HUES64 (cell line): ENCODE measurements around the gene SNX25.
"Not testable (repeated sequence)": the region's sequence is repeated elsewhere in the genome, so short reads cannot be mapped to it uniquely, and the experiment has no call there.

Experiments
- H3K27ac ChIP-seq: 2 replicates; pipeline ENCODE4 v1.7.0; 2013; ENCODE audit warnings: low read depth, low read length, inconsistent platforms
- H3K27me3 ChIP-seq: 2 replicates; pipeline ENCODE4 v1.6.1; 2013; ENCODE audit warnings: mild to moderate bottlenecking, low read length; ENCODE audit not compliant: insufficient read depth
- H3K36me3 ChIP-seq: 2 replicates; pipeline ENCODE4 v1.6.1; 2013; ENCODE audit warnings: mild to moderate bottlenecking, low read length; ENCODE audit not compliant: insufficient read depth
- H3K4me1 ChIP-seq: 2 replicates; pipeline ENCODE4 v1.6.1; 2013; ENCODE audit warnings: mild to moderate bottlenecking, low read length, moderate library complexity; ENCODE audit not compliant: insufficient read depth
- H3K4me3 ChIP-seq: 2 replicates; pipeline ENCODE4 v1.5.1; 2013; ENCODE audit warnings: mild to moderate bottlenecking, low read length, moderate library complexity
- H3K9ac ChIP-seq: 2 replicates; pipeline ENCODE4 v1.6.1; 2013; ENCODE audit warnings: mild to moderate bottlenecking, low read depth, low read length
- H3K9me3 ChIP-seq: 2 replicates; pipeline ENCODE4 v1.6.1; 2013; ENCODE audit warnings: low read depth, low read length; ENCODE audit not compliant: insufficient read depth
- WGBS: fragments of 150-250, 120-280 bp; methylation state at CpG from one replicate; pipeline ENCODE4 v1.1.7; 2013; ENCODE audit warnings: missing lambda C conversion rate; 5-methylcytosine and 5-hydroxymethylcytosine counted together

The SNX25 gene

DNA sequence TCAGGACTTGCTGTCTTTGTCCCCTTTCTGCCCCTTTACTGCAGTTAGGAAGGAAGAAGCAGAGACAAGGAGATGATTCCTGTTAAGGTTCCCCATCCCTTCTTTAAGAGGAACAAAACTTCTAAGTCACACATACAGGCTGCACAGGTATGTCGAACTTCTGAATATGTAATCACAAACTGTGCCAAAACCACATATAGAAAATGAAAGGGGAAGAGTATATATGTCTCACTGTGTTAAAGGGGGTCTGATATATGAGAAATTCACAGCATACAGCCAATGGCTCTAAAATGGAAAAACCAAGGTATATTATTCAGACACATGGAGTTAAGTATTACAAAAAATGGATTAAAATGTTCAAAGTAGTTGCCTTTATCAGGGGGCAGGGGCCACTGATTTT, 17.3 kb upstream of the SNX25 start:
- Histone ChIP-seq H3K27me3 (no peaks in the 10 kb centered on the region), H3K9ac (no peak overlapping the region), H3K4me3 (no peak overlapping the region), H3K9me3 (no peaks in the 10 kb centered on the region), H3K4me1 (no peaks in the 10 kb centered on the region), H3K27ac (no peak overlapping the region), H3K36me3 (peaks cover 31% of the 10 kb centered on the region)
- WGBS = no CpG with 5 or more reads among the region's 1 CpG

DNA sequence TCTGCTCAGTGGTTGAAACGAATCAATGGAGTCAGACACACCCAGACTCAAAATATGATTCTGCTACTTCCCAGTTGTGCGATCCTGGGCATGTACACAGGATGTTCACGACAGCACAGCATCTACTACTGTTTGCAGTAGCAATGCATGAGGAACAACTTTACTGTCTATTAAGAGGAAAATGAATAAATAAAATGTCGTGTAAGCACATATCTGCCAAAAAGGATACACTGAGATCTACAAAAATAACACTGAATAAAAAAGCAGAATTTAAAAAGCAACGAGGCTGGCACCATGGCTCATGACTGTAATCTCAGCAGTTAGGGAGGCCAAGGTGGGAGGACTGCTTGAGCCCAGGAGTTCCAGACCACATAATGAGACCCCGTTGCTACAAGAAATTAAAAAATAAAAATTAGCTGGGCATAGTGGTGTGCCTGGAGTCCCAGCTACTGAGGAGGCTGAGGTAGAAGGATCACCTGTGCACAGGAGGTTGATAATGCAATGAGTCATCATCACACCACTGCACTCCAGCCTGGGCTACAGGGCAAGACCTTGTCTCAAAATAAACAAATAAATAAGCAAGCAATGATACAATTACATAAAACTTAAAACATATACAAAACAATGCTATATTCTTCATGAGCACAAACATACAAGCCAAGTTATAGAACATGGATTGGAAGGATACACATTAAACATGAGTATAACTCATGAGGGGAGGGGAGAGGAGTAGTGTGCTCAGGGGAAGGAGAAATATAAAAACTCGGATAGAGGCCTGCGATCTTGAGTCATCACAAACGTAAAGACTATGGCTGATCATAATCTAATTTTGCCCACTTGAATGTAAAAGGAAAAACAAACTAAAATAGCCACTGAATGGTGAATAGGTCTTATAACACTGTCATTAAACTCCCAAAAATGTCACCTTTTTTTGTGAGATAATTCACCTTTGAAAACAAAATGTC, 14.2 kb upstream of the SNX25 start:
- Histone ChIP-seq H3K4me3 (no peak overlapping the region), H3K27me3 (no peaks in the 10 kb centered on the region), H3K9ac (no peak overlapping the region), H3K4me1 (no peaks in the 10 kb centered on the region), H3K9me3 (no peaks in the 10 kb centered on the region), H3K36me3 (peaks cover 11% of the 10 kb centered on the region), H3K27ac (no peak overlapping the region)
- 96% methylated on average over 8 of the region's 9 CpGs for WGBS

DNA sequence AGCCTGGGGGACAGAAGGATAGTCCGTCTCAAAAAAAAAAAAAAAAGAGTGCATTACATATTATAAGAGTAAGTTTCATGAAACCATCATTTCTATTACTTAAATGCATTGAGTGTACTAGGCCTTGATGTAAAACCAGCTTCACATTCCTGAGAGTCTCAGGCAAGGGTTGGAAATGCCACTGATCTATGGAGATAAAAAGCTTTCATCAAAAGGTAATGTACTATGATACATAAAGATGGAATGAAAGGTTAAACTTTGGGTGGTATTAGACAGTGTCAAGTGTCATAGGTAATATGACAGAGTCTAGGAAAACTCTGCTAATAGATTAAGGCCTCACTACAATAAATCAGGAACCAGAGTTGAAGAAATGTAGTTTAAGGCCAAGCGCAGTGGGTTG, 13.0 kb upstream of the SNX25 start:
- no peak overlapping the region for H3K27ac ChIP-seq
- H3K4me3 ChIP-seq = no peak overlapping the region
- peaks cover 2% of the 10 kb centered on the region for H3K4me1 ChIP-seq
- H3K9ac ChIP-seq = no peak overlapping the region
- WGBS = 95% methylated on average over 1 of the region's 2 CpGs
- H3K36me3 ChIP-seq = peaks cover 4% of the 10 kb centered on the region; the same call in 1 of the 2 replicates
- no peaks in the 10 kb centered on the region for H3K27me3 ChIP-seq
- no peaks in the 10 kb centered on the region for H3K9me3 ChIP-seq

DNA sequence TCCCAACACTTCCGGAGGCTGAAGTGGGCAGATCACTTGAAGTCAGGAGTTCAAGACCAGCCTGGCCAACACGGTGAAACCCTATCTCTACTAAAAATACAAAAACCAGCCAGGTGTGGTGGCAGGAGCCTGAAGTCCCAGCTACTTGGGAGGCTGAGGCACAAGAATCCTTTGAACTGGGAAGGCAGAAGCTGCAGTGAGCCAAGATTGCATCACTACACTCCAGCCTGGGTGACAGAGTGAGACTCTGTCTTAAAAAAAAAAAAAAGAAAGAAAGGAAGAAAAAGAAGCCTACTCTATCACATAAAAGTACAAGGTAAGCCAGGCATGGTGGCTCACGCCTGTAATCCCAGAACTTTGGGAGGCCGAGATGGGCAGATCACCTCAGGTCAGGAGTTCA, 11.2 kb upstream of the SNX25 start:
- not testable (repeated sequence) for H3K9ac ChIP-seq, H3K36me3 ChIP-seq, H3K27me3 ChIP-seq, H3K9me3 ChIP-seq, H3K27ac ChIP-seq, H3K4me3 ChIP-seq
- peaks cover 18% of the 10 kb centered on the region for H3K4me1 ChIP-seq
- 93% methylated on average over 4 of the region's 4 CpGs for WGBS

DNA sequence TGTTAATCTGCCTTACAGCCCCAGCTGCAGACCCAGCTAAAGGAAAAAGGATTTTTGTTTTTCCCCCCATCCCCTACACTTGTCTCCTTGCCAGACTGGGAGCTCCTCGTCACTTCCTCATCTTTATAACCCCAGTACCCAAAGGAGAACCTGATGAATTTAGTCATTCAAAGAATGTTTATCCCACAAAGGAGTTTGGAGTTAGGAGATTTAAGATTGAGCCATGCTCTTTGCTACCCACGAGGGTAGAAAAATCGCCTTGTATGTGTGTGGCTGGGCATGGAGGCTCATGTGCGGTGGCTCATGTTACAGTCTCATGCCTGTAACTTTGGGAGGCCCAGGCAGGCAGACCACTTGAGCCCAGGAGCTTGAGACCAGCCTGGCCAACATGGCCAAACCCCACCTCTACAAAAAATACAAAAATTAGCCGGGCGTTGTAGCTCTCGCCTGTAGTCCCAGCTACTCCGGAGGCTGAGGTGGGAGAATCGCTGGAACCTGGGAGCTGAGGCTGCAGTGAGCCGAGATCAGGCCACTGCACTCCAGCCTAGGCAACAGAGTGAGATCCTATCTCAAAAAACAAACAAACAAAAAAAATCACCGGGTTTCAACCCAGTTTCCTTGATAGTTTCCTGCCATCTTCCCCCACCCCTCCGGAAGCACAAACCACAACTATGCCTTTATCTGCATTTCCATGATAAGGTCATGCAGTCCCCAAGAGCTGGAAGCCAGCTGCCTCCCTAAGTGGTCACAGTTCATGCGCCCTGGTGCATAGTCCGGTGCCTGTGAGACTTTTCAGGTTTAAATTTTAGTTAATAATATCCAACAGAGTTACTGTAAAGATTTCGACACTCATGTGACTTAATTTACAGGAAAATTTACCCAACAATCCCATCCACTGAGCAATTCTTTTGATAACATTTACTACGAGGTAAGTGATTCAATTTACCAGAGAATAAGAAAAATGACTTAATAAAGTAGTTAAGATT, 7.1 kb upstream of the SNX25 start:
- H3K4me3 ChIP-seq = peak overlapping the region; percentile 74

DNA sequence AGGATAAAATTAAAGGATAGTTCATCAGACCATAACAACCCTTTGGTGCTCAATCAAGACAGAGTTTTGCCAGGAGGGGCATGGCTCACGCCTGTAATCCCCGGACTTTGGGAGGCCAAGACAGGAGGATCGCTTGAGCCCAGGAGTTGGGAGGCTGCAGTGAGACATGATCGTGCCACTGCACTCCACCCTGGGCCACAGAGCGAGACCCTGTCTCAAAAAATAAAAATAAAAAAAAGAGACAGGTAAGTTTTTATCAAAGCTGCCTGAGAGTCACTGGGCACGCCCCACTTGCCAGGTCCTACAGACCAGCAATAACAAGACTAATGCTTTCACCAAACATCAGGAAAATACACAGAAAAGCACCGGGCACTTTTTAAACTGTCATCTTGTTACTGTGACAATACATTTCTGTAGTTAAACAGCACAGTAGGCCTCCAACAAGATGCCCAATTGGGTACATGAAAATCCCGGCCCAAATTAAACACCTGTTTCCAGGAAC, 6.4 kb upstream of the SNX25 start:
- H3K36me3 ChIP-seq = peaks cover 4% of the 10 kb centered on the region; the same call in 1 of the 2 replicates
- peaks cover 24% of the 10 kb centered on the region for H3K4me1 ChIP-seq
- 77% methylated on average over 8 of the region's 8 CpGs for WGBS
- H3K9me3 ChIP-seq = no peaks in the 10 kb centered on the region
- H3K27me3 ChIP-seq = peaks cover 16% of the 10 kb centered on the region
- peak overlapping the region; percentile 74 for H3K4me3 ChIP-seq
- no peak overlapping the region for H3K27ac ChIP-seq
- peak overlapping the region; percentile 86 for H3K9ac ChIP-seq

More for the DNA sequence above, 7.1 kb upstream of the SNX25 start:
- H3K36me3 ChIP-seq = peaks cover 4% of the 10 kb centered on the region; the same call in 1 of the 2 replicates
- no peak overlapping the region; the same call in 1 of the 2 replicates for H3K9ac ChIP-seq
- peak overlapping the region; percentile 66; the same call in 1 of the 2 replicates for H3K27ac ChIP-seq
- peaks cover 9% of the 10 kb centered on the region; the same call in 1 of the 2 replicates for H3K27me3 ChIP-seq
- 69% methylated on average over 15 of the region's 16 CpGs for WGBS
- no peaks in the 10 kb centered on the region for H3K9me3 ChIP-seq
- peaks cover 24% of the 10 kb centered on the region for H3K4me1 ChIP-seq

DNA sequence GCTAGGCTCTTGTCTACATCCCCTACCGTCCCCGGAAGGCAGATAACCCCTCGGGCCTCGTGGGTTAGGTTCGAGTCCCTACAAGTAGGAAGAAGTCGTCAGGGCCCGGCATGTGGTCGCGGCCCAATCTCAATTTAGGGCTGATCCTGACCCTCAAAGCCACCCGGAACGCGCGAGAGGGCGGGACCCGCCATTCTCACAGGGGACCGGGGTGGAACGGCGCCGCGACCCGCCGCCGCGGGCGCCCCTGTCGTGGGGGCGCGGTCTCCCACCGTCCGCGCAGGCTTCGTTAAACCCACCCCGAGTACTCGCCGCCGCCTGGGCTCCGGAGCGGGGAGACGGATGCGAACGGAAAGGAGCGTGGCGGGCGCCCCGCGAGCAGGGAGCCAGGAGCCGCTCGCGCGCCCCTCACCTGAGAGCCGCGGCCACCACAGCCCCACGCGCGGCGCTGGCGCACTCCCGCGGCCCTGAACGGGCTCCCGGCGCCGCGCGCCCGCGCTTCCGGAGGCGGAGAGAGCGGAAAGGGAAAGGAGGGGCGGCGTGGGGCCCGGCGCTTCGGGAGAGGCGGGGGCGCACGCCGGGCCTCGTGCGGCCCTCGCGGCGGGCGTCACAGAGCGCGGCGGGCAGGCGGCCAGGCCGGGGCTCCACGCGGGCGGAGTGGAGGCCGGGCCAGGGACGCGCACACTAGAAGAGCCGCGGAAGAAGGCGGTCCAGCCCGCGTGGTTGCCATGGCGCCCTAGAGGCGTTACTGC, 5.7 kb upstream of the SNX25 start, which contains the start of gene CFAP97:
Gene CFAP97, minus strand, starts transcription at position 515 of the 752 bp plus-strand sequence. CDS start 12,804 bp downstream, outside the sequence.
- under 1% methylated on average over 103 of the region's 103 CpGs for WGBS
- H3K9ac ChIP-seq = peak within 1 kb of the TSS; percentile 86
- peaks cover 24% of the 10 kb centered on the region for H3K4me1 ChIP-seq
- peaks cover 22% of the 10 kb centered on the region for H3K27me3 ChIP-seq
- peak within 1 kb of the TSS; percentile 35; the same call in 1 of the 2 replicates for H3K27ac ChIP-seq
- no peaks in the 10 kb centered on the region for H3K9me3 ChIP-seq
- peak within 1 kb of the TSS; percentile 74 for H3K4me3 ChIP-seq
- peaks cover 4% of the 10 kb centered on the region; the same call in 1 of the 2 replicates for H3K36me3 ChIP-seq

DNA sequence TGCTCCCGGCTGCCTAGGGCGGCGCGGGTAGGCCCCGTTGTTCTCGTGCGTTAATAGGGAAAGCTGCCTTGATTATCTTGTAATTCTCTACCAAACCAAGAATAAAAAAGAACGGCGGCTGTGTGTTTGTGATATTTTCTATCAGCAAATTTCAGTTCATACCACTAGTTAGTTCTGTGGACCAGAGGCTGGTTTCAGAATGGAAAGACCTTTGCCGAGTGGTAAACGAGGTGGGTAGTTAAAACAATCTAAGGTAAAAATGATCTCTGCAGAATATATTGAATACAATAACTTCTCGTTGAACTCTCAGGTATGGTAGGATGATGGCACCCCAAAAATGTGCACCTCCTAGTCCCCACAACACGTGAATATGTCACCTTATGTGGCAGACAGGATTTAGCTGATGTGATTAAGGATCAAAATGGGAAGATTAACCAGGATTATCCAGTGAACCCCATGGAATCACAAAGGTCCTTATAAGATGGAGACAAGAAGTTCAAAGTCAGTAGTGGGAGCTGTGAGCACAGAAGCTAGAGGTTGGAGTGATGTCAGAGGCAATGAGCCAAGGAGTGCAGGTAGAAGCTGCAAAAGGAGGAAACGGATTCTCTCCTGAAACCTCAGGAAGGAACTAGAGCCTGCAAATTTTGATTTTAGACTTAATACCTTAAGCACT, 5.0 kb upstream of the SNX25 start:
- H3K9me3 ChIP-seq = no peaks in the 10 kb centered on the region
- peaks cover 27% of the 10 kb centered on the region for H3K4me1 ChIP-seq
- 29% methylated on average over 10 of the region's 14 CpGs for WGBS
- H3K9ac ChIP-seq = peak overlapping the region; percentile 86
- peaks cover 28% of the 10 kb centered on the region for H3K27me3 ChIP-seq
- H3K4me3 ChIP-seq = peak overlapping the region; percentile 74
- H3K36me3 ChIP-seq = peaks cover 4% of the 10 kb centered on the region; the same call in 1 of the 2 replicates
- H3K27ac ChIP-seq = no peak overlapping the region

DNA sequence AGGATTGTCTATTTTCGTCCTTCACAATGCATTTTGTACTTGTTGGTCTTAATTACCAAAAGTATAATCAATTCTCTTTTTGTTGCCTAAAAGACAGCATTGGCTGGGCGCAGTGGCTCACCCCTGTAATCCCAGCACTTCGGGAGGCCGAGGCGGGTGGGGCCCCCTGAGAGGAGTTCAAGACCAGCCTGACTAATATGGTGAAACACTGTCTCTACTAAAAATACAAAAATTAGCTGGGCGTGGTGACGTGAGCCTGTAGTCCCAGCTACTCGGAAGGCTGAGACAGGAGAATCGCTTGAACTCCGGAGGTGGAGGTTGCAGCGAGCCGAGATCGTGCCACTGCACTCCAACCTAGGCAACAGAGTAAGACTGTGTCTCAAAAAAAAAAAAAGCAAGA, 4.3 kb upstream of the SNX25 start:
- H3K9ac ChIP-seq, H3K4me3 ChIP-seq, H3K36me3 ChIP-seq, H3K27ac ChIP-seq, H3K9me3 ChIP-seq: not testable (repeated sequence)
- H3K4me1 ChIP-seq = peaks cover 27% of the 10 kb centered on the region
- H3K27me3 ChIP-seq = peaks cover 28% of the 10 kb centered on the region
- WGBS = 95% methylated on average over 13 of the region's 13 CpGs
